Panc1 (cell line): ENCODE measurements around the gene EFNA1.

Source experiments
- POLR2AphosphoS5 ChIP-seq: IDR thresholded peaks from 2 replicates; pipeline ENCODE4 v1.6.1; 2012; ENCODE audit warnings: mild to moderate bottlenecking, low read depth, low read length, moderate library complexity
- TCF7L2 ChIP-seq: IDR thresholded peaks from 2 replicates; pipeline ENCODE4 v1.6.1; 2011; ENCODE audit warnings: mild to moderate bottlenecking, low read depth, low read length, inconsistent platforms
- TF ChIP-seq, protein P1 (sequence below): fragments of 450-650 bp; IDR thresholded peaks from 2 replicates; pipeline ENCODE4 v1.5.1; 2017; ENCODE audit warnings: mild to moderate bottlenecking
- TF ChIP-seq, protein P2 (sequence below), 2 experiments: IDR thresholded peaks; 2 replicates each; pipeline ENCODE4 v1.6.1; 2011 to 2012; ENCODE audit warnings: low read depth in 2 of 2, control low read depth in 1 of 2, low read length in 1 of 2, mild to moderate bottlenecking in 1 of 2, moderate library complexity in 1 of 2; ENCODE audit not compliant: insufficient read depth in 1 of 2

DNA sequence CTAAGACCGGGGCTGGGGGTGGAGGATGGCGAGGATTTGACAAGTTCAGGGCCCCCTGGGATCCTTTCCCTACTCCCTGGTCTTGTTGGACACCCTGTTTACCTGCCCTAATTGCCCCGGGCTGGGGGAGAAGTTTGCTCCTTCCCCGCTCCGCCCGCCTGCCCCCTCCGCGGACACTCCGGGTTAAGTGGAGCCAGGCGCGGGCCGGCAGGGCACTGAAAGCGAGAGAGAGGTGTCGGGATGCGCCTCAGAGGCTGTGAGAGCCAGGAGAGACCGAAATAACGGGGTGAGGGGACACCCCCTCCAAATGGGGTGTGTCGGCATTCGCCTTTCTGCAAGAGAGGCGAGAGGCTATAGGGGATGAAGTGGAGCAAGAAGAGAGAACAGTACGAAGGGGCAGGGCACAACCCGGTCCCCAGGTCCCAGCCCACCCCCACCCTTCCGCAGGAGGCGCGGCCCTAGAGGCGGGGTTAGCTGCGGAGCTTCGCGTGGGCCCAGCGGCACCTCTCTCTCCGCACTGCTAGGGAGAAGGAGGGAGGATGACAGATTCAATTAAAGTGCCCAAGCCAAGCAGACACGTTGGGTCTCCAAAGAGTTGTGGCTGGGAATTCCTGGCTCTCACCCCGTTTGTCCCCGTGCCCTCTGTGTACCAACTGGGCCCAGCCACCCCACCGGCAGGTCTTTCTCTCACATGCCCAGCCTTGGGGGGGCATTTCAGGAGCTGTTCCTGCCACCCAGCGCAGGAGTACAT lies 45.2 kb upstream of the EFNA1 start:
- TF ChIP-seq, protein P1, sequence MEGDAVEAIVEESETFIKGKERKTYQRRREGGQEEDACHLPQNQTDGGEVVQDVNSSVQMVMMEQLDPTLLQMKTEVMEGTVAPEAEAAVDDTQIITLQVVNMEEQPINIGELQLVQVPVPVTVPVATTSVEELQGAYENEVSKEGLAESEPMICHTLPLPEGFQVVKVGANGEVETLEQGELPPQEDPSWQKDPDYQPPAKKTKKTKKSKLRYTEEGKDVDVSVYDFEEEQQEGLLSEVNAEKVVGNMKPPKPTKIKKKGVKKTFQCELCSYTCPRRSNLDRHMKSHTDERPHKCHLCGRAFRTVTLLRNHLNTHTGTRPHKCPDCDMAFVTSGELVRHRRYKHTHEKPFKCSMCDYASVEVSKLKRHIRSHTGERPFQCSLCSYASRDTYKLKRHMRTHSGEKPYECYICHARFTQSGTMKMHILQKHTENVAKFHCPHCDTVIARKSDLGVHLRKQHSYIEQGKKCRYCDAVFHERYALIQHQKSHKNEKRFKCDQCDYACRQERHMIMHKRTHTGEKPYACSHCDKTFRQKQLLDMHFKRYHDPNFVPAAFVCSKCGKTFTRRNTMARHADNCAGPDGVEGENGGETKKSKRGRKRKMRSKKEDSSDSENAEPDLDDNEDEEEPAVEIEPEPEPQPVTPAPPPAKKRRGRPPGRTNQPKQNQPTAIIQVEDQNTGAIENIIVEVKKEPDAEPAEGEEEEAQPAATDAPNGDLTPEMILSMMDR: no peak
- TF ChIP-seq POLR2AphosphoS5 (no peak), TCF7L2 (no peak)
- TF ChIP-seq, protein P2, sequence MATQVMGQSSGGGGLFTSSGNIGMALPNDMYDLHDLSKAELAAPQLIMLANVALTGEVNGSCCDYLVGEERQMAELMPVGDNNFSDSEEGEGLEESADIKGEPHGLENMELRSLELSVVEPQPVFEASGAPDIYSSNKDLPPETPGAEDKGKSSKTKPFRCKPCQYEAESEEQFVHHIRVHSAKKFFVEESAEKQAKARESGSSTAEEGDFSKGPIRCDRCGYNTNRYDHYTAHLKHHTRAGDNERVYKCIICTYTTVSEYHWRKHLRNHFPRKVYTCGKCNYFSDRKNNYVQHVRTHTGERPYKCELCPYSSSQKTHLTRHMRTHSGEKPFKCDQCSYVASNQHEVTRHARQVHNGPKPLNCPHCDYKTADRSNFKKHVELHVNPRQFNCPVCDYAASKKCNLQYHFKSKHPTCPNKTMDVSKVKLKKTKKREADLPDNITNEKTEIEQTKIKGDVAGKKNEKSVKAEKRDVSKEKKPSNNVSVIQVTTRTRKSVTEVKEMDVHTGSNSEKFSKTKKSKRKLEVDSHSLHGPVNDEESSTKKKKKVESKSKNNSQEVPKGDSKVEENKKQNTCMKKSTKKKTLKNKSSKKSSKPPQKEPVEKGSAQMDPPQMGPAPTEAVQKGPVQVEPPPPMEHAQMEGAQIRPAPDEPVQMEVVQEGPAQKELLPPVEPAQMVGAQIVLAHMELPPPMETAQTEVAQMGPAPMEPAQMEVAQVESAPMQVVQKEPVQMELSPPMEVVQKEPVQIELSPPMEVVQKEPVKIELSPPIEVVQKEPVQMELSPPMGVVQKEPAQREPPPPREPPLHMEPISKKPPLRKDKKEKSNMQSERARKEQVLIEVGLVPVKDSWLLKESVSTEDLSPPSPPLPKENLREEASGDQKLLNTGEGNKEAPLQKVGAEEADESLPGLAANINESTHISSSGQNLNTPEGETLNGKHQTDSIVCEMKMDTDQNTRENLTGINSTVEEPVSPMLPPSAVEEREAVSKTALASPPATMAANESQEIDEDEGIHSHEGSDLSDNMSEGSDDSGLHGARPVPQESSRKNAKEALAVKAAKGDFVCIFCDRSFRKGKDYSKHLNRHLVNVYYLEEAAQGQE (IDR thresholded peaks at IDR 0.05; ENCODE audit: insufficient read depth in 1 of 2, low read depth in 2 of 2, low read length in 1 of 2): no peak
